GM08714 (cell line): ENCODE results near the gene SFXN5.

Experiments
- H3K4me3 ChIP-seq: fragments of 200-500 bp; sonication (Bioruptor generic); 2 replicates; pipeline ENCODE4 v1.5.1; 2014; ENCODE audit warnings: mild to moderate bottlenecking, low read length, inconsistent platforms
- ZNF274 ChIP-seq: IDR thresholded peaks from 2 replicates; pipeline ENCODE4 v1.6.1; 2012; ENCODE audit warnings: mild to moderate bottlenecking, low read depth, low read length

SFXN5 gene

GRCh38 chr2:73033766-73034381, 37.6 kb downstream of the SFXN5 start:
- TF ChIP-seq ZNF274: no peak

GRCh38 chr2:73033142-73033765, 38.3 kb downstream of the SFXN5 start:
- H3K4me3 ChIP-seq: no peak overlapping the region
- no peak for TF ChIP-seq ZNF274

More at GRCh38 chr2:73033766-73034381, 37.6 kb downstream of the SFXN5 start:
- no peak overlapping the region for H3K4me3 ChIP-seq

GRCh38 chr2:73032702-73033097, 38.8 kb downstream of the SFXN5 start:
- H3K4me3 ChIP-seq: no peak overlapping the region
- no peak for TF ChIP-seq ZNF274

GRCh38 chr2:73031725-73032701, 39.5 kb downstream of the SFXN5 start:
- no peak overlapping the region for H3K4me3 ChIP-seq
- no peak for TF ChIP-seq ZNF274

- no peak overlapping the region for H3K4me3 ChIP-seq
- no peak for TF ChIP-seq ZNF274
These were observed 40.3 kb downstream of the SFXN5 start for GRCh38 chr2:73031095-73031678.

GRCh38 chr2:73028841-73029240, 42.7 kb downstream of the SFXN5 start:
- H3K4me3 ChIP-seq: no peak overlapping the region
- no peak for TF ChIP-seq ZNF274

- no peak overlapping the region for H3K4me3 ChIP-seq
- no peak for TF ChIP-seq ZNF274
These were observed 44.2 kb downstream of the SFXN5 start for GRCh38 chr2:73027340-73027739.

GRCh38 chr2:73023497-73023896, 48.0 kb downstream of the SFXN5 start:
- TF ChIP-seq ZNF274: no peak

GRCh38 chr2:73022024-73022568, 49.4 kb downstream of the SFXN5 start:
- no peak overlapping the region for H3K4me3 ChIP-seq
- no peak for TF ChIP-seq ZNF274

More at GRCh38 chr2:73023497-73023896, 48.0 kb downstream of the SFXN5 start:
- no peak overlapping the region for H3K4me3 ChIP-seq

GRCh38 chr2:73021371-73022010, 50.0 kb downstream of the SFXN5 start:
- TF ChIP-seq ZNF274: no peak

GRCh38 chr2:73020657-73021370, 50.7 kb downstream of the SFXN5 start:
- no peak overlapping the region for H3K4me3 ChIP-seq
- TF ChIP-seq ZNF274: no peak

More at GRCh38 chr2:73021371-73022010, 50.0 kb downstream of the SFXN5 start:
- H3K4me3 ChIP-seq: no peak overlapping the region

- no peak for TF ChIP-seq ZNF274
- no peak overlapping the region for H3K4me3 ChIP-seq
These were observed 51.2 kb downstream of the SFXN5 start for GRCh38 chr2:73020306-73020656.
